MM.1S (cell line): ENCODE measurements around the gene LNP1.

Experiments
- EZH2phosphoT487 ChIP-seq: fragments of 300-600 bp; sonication (generic); IDR thresholded peaks from 2 replicates; pipeline ENCODE4 v1.6.1; 2018; ENCODE audit warnings: antibody characterized with exemption, low read length
- TF ChIP-seq, protein P1 (sequence below): fragments of 300-600 bp; sonication (generic); IDR thresholded peaks from 2 replicates; pipeline ENCODE4 v1.5.1; 2016; ENCODE audit warnings: antibody characterized with exemption, low read length, mixed read lengths

DNA sequence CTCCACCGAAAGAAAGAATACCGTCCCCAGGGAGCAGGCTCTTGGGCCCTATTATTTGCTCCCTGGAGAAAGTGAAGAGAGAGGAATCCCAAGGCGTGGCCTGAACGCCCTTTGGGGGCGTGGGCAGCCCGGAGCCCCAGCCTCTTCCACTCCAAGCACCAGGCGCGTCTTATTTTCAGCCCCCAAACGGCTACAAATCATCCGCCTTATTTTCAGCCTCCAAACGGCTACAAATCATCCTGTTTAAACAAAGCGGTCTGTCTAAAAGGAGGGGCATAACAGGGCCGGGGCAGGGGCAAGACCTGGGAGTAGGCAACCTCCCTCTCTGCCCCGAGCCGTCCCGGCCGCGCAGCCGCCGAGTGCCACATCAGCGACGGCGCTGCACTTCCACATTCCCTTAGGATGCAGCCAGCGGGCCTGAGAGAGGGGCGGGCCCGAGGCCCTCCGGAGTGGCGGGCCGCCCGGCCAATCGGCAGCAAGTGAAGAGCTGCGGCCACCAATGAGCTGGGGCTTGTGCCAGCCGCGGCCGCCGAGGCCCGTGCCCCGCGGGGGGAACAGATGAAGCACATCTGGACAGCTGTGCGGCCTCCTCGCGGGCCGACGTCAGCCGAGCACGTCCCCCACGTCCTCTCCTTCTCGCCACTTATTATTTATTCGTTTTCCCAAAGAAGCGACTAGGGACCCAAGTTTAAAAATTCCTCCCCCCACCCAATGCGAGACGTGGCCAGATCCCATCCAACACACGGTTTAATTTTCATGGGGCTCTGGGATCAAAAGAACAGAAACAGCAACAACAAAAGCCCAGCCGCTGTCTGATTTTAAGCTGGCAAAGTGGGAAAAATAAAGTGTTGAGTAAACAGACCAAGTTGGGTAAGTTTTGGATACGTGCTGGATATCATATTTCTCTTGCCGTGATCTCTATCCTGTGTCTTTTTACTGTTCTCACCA, 91.0 kb downstream of the LNP1 start, which contains the start of gene TMEM45A:
- TF ChIP-seq, protein P1, sequence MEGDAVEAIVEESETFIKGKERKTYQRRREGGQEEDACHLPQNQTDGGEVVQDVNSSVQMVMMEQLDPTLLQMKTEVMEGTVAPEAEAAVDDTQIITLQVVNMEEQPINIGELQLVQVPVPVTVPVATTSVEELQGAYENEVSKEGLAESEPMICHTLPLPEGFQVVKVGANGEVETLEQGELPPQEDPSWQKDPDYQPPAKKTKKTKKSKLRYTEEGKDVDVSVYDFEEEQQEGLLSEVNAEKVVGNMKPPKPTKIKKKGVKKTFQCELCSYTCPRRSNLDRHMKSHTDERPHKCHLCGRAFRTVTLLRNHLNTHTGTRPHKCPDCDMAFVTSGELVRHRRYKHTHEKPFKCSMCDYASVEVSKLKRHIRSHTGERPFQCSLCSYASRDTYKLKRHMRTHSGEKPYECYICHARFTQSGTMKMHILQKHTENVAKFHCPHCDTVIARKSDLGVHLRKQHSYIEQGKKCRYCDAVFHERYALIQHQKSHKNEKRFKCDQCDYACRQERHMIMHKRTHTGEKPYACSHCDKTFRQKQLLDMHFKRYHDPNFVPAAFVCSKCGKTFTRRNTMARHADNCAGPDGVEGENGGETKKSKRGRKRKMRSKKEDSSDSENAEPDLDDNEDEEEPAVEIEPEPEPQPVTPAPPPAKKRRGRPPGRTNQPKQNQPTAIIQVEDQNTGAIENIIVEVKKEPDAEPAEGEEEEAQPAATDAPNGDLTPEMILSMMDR: no peak
- TF ChIP-seq EZH2phosphoT487: no peak
